IPS-15b (cell line): ENCODE measurements around the gene SYT10.
"Not testable (repeated sequence)": the region's sequence is repeated elsewhere in the genome, so short reads cannot be mapped to it uniquely, and the experiment has no call there.

Source experiments
- H3K27me3 ChIP-seq: one replicate; pipeline ENCODE4 v1.6.1; 2013; ENCODE audit warnings: low read length; ENCODE audit not compliant: control insufficient read depth, insufficient read depth
- H3K36me3 ChIP-seq: one replicate; pipeline ENCODE4 v1.6.1; 2013; ENCODE audit warnings: low read length; ENCODE audit not compliant: control insufficient read depth, insufficient read depth
- H3K4me1 ChIP-seq: one replicate; pipeline ENCODE4 v1.6.1; 2013; ENCODE audit warnings: mild to moderate bottlenecking, low read length; ENCODE audit not compliant: control insufficient read depth, insufficient read depth
- H3K4me3 ChIP-seq: one replicate; pipeline ENCODE4 v1.5.1; 2013; ENCODE audit warnings: low read depth, low read length
- H3K9ac ChIP-seq: one replicate; pipeline ENCODE4 v1.6.1; 2013; ENCODE audit warnings: low read depth, mild to moderate bottlenecking, low read length
- H3K9me3 ChIP-seq: one replicate; pipeline ENCODE4 v1.6.1; 2013; ENCODE audit warnings: mild to moderate bottlenecking, low read length; ENCODE audit not compliant: control insufficient read depth, insufficient read depth

The SYT10 gene

GRCh38 chr12:33349791-33350190 is 89.8 kb downstream of the SYT10 start:
- Histone ChIP-seq H3K4me1 (no peaks in the 10 kb centered on the region), H3K36me3 (no peaks in the 10 kb centered on the region), H3K9ac (no peak overlapping the region), H3K4me3 (no peak overlapping the region), H3K9me3 (no peaks in the 10 kb centered on the region), H3K27me3 (no peaks in the 10 kb centered on the region)

- H3K36me3 ChIP-seq, H3K9me3 ChIP-seq, H3K9ac ChIP-seq, H3K27me3 ChIP-seq, H3K4me1 ChIP-seq: not testable (repeated sequence)
- H3K4me3 ChIP-seq, result peak overlapping the region; percentile 13
Measured at GRCh38 chr12:33331961-33332398, 107.6 kb downstream of the SYT10 start.

GRCh38 chr12:33330940-33331339 is 108.7 kb downstream of the SYT10 start:
- no peak overlapping the region for H3K9ac ChIP-seq
- H3K4me3 ChIP-seq, result no peak overlapping the region
- H3K36me3 ChIP-seq, result no peaks in the 10 kb centered on the region
- H3K27me3 ChIP-seq, result no peaks in the 10 kb centered on the region
- peaks cover 2% of the 10 kb centered on the region for H3K4me1 ChIP-seq
- no peaks in the 10 kb centered on the region for H3K9me3 ChIP-seq
